HepG2 (cell line): Measurements from ENCODE around the gene RGL3. TPM values are rescaled to one million over a fixed set of nuclear protein-coding genes. Genes with fewer than 3 reads are reported as not detected.

Experiments
- ARID5B ChIP-seq: IDR thresholded peaks from 2 replicates; pipeline ENCODE4 v1.4.0; 2020; ENCODE audit warnings: mild to moderate bottlenecking, missing genetic modification reagents
- ATF1 ChIP-seq: IDR thresholded peaks from 2 replicates; pipeline ENCODE4 v1.6.1; 2016; ENCODE audit warnings: mild to moderate bottlenecking, control low read depth
- CEBPB ChIP-seq: IDR thresholded peaks from 2 replicates; pipeline ENCODE4 v1.6.1; 2011; ENCODE audit warnings: low read depth, low read length, improper control_type of control experiment, borderline replicate concordance
- KDM6A ChIP-seq: IDR thresholded peaks from 2 replicates; pipeline ENCODE4 v1.6.1; 2016; ENCODE audit warnings: low read depth
- KLF16 ChIP-seq, 2 experiments: sonication (generic) in 1 of 2; formaldehyde crosslinking in 1 of 2; IDR thresholded peaks; 2 replicates each; pipeline versions ENCODE4 v1.6.1 to v1.8.0; 2016 to 2023; ENCODE audit warnings: missing genetic modification reagents in 2 of 2, missing compliant biosample characterization in 1 of 2
- LBX2 ChIP-seq: sonication (generic); formaldehyde crosslinking; IDR thresholded peaks from 2 replicates; pipeline ENCODE4 v1.5.0; 2020; ENCODE audit warnings: missing genetic modification reagents, mild to moderate bottlenecking, borderline replicate concordance
- LRRFIP1 ChIP-seq: sonication (generic); formaldehyde crosslinking; conservative IDR thresholded peaks from 2 replicates; pipeline ENCODE4 v1.4.0; 2020; ENCODE audit warnings: missing genetic modification reagents
- RAD21 ChIP-seq: fragments of 450-650 bp; formaldehyde crosslinking; IDR thresholded peaks from 2 replicates; pipeline ENCODE4 v1.5.0; 2020; ENCODE audit warnings: mild to moderate bottlenecking
- RFXANK ChIP-seq: IDR thresholded peaks from 2 replicates; pipeline ENCODE4 v1.6.1; 2016
- RXRA ChIP-seq: sonication (generic); formaldehyde crosslinking; IDR thresholded peaks from 2 replicates; pipeline ENCODE4 v1.5.1; 2020; ENCODE audit warnings: missing genetic modification reagents
- SALL2 ChIP-seq: sonication (generic); formaldehyde crosslinking; IDR thresholded peaks from 2 replicates; pipeline ENCODE4 v1.8.1; 2023; ENCODE audit warnings: mild to moderate bottlenecking, missing genetic modification reagents, inconsistent platforms
- SP4 ChIP-seq: sonication (generic); formaldehyde crosslinking; IDR thresholded peaks from 2 replicates; pipeline ENCODE4 v1.8.1; 2023; ENCODE audit warnings: mild to moderate bottlenecking, missing genetic modification reagents
- ZBTB4 ChIP-seq: sonication (generic); formaldehyde crosslinking; IDR thresholded peaks from 2 replicates; pipeline ENCODE4 v1.4.0; 2020; ENCODE audit warnings: missing genetic modification reagents, mild to moderate bottlenecking, borderline replicate concordance
- ZMYM3 ChIP-seq: sonication (generic); formaldehyde crosslinking; IDR thresholded peaks from 2 replicates; pipeline ENCODE4 v1.5.1; 2020; ENCODE audit warnings: mild to moderate bottlenecking, missing genetic modification reagents
- ZNF329 ChIP-seq: sonication (generic); formaldehyde crosslinking; IDR thresholded peaks from 2 replicates; pipeline ENCODE4 v1.9.0; 2021; ENCODE audit warnings: low read depth, mild to moderate bottlenecking, missing genetic modification reagents
- ZNF749 ChIP-seq: sonication (generic); formaldehyde crosslinking; IDR thresholded peaks from 2 replicates; pipeline ENCODE4 v1.8.0; 2022; ENCODE audit warnings: mild to moderate bottlenecking, missing genetic modification reagents, moderate library complexity, borderline replicate concordance
- ZNF777 ChIP-seq: sonication (generic); formaldehyde crosslinking; IDR thresholded peaks from 2 replicates; pipeline ENCODE4 v1.4.0; 2020; ENCODE audit warnings: missing genetic modification reagents
- ZNF850 ChIP-seq: sonication (generic); formaldehyde crosslinking; conservative IDR thresholded peaks from 2 replicates; pipeline ENCODE4 v1.9.0; 2021; ENCODE audit warnings: mild to moderate bottlenecking, missing genetic modification reagents
- ZSCAN22 ChIP-seq: sonication (generic); formaldehyde crosslinking; IDR thresholded peaks from 2 replicates; pipeline ENCODE4 v1.4.0; 2020; ENCODE audit warnings: mild to moderate bottlenecking, missing genetic modification reagents
- polyA plus RNA-seq, 8 experiments: library from polyadenylated mRNA; depleted of rRNA in 3 of 8; stranded (reverse) in 7 of 8; unstranded in 1 of 8; fragments of >200 nt; fragmentation: Illumina TruSeq in 4 of 8; extraction: Trizol in 4 of 8; gene quantifications; 2 replicates each; pipeline versions ENCODE4 v1.2.1 to v1.2.3, GENCODE V29; 2011 to 2016; ENCODE audit warnings: low read depth in 4 of 8, missing spikeins in 1 of 8, mixed read lengths in 1 of 8; ENCODE audit not compliant: insufficient read depth in 1 of 8
- total RNA-seq, 5 experiments: library from RNA; depleted of rRNA; stranded (reverse); fragments of >200 nt; fragmentation: Illumina TruSeq; extraction: Trizol; gene quantifications; 2 replicates each; pipeline ENCODE4 v1.2.3, GENCODE V29; 2016; ENCODE audit warnings: low read depth in 1 of 5

RGL3 gene
- total and polyA plus RNA-seq, 2 of the 13 experiments (the other 11 are each of a cell fraction or from before 2014, with no cell fraction given) = 4.2 to 7.6 TPM

- TF ChIP-seq ZNF749 (no peak), RAD21 (CRISPR knock-in tag) (peak; percentile 62), CEBPB (no peak), ZNF777 (CRISPR knock-in tag) (no peak), ZNF329 (CRISPR knock-in tag) (no peak), KLF16 (CRISPR knock-in tag; IDR thresholded peaks at IDR 0.05) (no peak), ZSCAN22 (CRISPR knock-in tag) (no peak), LBX2 (no peak), ZNF850 (no peak), ATF1 (CRISPR knock-in tag) (no peak), ZMYM3 (CRISPR knock-in tag) (no peak), RXRA (CRISPR knock-in tag) (0 out of 2 replicates have a peak, but pooled peaks have one; percentile 25), ZBTB4 (CRISPR knock-in tag) (no peak), ARID5B (no peak), LRRFIP1 (CRISPR knock-in tag) (no peak), KDM6A (no peak), SALL2 (CRISPR knock-in tag) (no peak), RFXANK (no peak), SP4 (CRISPR knock-in tag) (no peak)
Measured at GRCh38 chr19:11378319-11379189, 40.6 kb downstream of the RGL3 start (continued).
